Measurements from ENCODE around the gene HNRNPH3. TPM values are rescaled to one million over a fixed set of nuclear protein-coding genes. Genes with fewer than 3 reads are reported as not detected.

Gene HNRNPH3
- total RNA-seq, 2 donors from 2014 or later: 29.7 to 34.8 TPM

GRCh38 chr10:68346774-68347173 lies 14.9 kb downstream of the HNRNPH3 start:
- H3K4me1 ChIP-seq: no peaks in the 10 kb centered on the region
- no peak overlapping the region for H3K4me3 ChIP-seq
- H3K9me3 ChIP-seq: no peaks in the 10 kb centered on the region
- peaks cover 53% of the 10 kb centered on the region for H3K36me3 ChIP-seq
- no peak for DNase-seq (ENCODE audit: low spot score)
- no peak overlapping the region for H3K27ac ChIP-seq
- no peak for TF ChIP-seq CTCF (IDR thresholded peaks at IDR 0.05)
- no peaks in the 10 kb centered on the region for H3K27me3 ChIP-seq

- no peak for DNase-seq (ENCODE audit: low spot score)
- Histone ChIP-seq H3K27ac (no peak overlapping the region), H3K4me3 (no peak overlapping the region), H3K36me3 (peaks cover 54% of the 10 kb centered on the region), H3K27me3 (no peaks in the 10 kb centered on the region), H3K4me1 (no peaks in the 10 kb centered on the region), H3K9me3 (no peaks in the 10 kb centered on the region)
- peak; percentile 31 to 63 for TF ChIP-seq CTCF (IDR thresholded peaks at IDR 0.05)
Observed at GRCh38 chr10:68348265-68348741, 16.4 kb downstream of the HNRNPH3 start.

- Histone ChIP-seq H3K36me3 (peaks cover 57% of the 10 kb centered on the region), H3K4me1 (no peaks in the 10 kb centered on the region)
- TF ChIP-seq CTCF (IDR thresholded peaks at IDR 0.05): no peak
Observed at GRCh38 chr10:68353537-68353936, 21.7 kb downstream of the HNRNPH3 start.

GRCh38 chr10:68359189-68359588 lies 27.3 kb downstream of the HNRNPH3 start:
- Histone ChIP-seq H3K27me3 (no peaks in the 10 kb centered on the region), H3K4me3 (no peak overlapping the region), H3K36me3 (peaks cover 49% of the 10 kb centered on the region), H3K4me1 (no peaks in the 10 kb centered on the region), H3K9me3 (no peaks in the 10 kb centered on the region), H3K27ac (no peak overlapping the region)
- no peak for TF ChIP-seq CTCF (IDR thresholded peaks at IDR 0.05)
- DNase-seq (ENCODE audit: low spot score): no peak

More at GRCh38 chr10:68353537-68353936, 21.7 kb downstream of the HNRNPH3 start:
- no peak for DNase-seq (ENCODE audit: low spot score)
- no peaks in the 10 kb centered on the region for H3K27me3 ChIP-seq
- no peak overlapping the region for H3K4me3 ChIP-seq
- H3K27ac ChIP-seq: no peak overlapping the region
- H3K9me3 ChIP-seq: no peaks in the 10 kb centered on the region

GRCh38 chr10:68362590-68362989 lies 30.7 kb downstream of the HNRNPH3 start:
- H3K36me3 ChIP-seq: peaks cover 38% of the 10 kb centered on the region
- H3K4me1 ChIP-seq: no peaks in the 10 kb centered on the region
- no peak for DNase-seq (ENCODE audit: low spot score)
- no peaks in the 10 kb centered on the region for H3K9me3 ChIP-seq
- TF ChIP-seq CTCF (IDR thresholded peaks at IDR 0.05): no peak
- H3K27ac ChIP-seq: no peak overlapping the region
- H3K27me3 ChIP-seq: no peaks in the 10 kb centered on the region
- no peak overlapping the region for H3K4me3 ChIP-seq
